Medulla oblongata (tissue), 1 donor: ENCODE results near the gene SMC1B.
"Not testable (repeated sequence)": the region's sequence is repeated elsewhere in the genome, so short reads cannot be mapped to it uniquely, and the experiment has no call there.

Experiments
- DNase-seq: peaks from one replicate; pipeline ENCODE4 v3.0.0-alpha.2; 2015; ENCODE audit errors: extremely low spot score

The SMC1B gene

DNA sequence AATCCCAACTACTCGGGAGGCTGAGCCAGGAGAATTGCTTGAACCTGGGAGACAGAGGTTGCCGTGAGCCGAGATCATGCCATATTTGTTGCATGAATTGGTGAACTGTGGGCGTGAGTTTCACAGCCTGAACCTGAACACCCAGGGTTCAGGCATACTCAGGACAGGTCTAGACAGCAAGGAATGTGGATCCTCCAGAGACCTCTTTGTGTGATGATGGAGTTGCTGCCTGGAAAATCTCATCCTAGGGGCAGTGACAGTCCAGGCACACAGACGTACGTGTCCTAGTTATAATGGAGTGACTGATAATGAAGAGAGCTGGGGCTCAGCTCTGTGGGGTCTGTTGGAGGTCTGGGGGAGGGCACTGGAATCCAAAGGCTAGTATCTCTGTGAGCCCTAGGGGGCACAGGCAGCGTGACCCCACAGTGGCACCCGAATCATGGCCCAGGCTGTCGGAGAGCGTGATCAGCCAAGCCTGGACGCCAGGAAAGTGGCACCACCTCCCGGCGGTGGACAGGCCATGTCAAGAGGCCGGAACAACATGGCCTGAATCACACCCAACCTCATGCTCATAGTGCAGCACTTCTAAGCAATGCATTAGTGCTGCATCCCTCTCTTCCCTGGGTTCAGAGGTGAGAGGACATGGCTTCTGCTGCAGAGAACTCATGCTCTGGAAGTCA is 31.8 kb upstream of the SMC1B start:
- no peak for DNase-seq

DNA sequence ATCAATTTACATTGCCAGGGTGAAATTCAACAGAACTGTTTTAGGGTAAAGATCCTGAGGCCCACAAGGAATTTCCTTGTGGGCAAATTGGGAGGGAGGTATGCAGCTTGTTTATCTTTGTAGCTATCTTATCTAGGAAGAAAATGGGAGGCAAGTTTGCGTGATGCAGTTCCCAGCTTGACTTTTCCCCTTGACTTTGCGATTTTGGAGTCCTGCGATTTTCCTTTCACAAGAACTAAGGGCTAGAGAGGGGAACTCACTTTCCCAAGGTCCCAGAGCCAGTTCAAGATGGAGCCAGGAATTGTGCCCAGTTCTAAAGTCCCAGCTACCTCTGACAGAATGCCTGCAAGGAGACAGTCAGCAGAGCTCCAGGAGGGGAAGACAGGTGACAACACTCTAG is 30.8 kb upstream of the SMC1B start:
- no peak for DNase-seq

DNA sequence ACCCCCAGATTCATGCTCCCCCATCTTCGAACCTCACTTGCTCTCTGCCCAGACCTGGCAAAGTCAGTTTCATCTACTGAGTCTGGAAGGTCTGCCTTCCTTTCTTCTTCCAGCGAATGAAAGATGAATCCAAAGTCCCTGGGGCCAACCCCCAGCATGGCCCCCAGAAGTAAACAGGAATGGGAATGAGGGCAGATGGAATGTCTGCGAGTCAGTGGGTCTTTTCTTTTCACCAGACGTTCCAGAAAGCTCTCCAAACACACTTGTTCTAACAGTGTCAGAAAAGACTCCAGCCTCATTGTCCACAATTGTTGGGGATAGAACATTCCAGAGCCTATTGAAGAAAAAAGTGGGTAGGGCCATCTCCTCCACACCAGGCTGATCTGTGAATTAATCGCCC is 28.7 kb upstream of the SMC1B start:
- no peak for DNase-seq

DNA sequence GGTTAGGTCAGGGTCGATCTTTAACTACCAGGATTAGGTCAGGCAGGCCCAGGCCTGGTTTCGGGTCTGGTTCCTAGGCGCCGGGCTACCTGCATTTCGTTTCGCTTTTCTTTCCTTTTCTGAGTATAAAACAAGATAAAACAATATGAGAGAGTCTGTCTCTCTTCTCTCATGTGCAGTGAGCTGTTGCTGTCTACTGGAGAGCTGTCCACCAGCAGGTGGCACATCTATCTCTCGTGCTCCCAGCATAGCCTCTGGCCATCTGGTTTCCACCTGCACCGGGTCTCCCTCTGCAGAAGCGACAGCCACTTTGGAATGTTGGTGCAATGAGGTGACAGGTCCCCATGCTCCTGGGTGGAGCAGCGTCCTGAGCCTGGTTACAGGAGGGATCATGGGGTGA is 27.7 kb upstream of the SMC1B start:
- peak; percentile 38 for DNase-seq

DNA sequence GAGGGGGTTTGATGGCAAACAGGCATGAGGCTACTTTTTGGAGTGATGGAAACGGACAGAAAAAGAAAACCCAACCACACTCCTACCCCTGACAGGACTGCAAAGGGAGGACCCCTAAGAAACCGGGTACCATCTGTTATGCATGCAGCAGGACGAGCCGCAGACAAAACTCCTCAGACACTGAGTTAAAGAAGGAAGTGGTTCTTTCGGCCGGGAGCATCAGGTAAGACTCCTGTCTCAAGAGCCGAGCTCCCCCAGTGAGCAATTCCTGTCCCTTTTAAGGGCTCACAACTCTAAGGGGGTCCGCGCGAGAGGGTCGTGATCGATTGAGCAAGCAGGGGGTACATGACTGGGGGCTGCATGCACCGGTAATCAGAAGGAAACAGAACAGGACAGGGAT is 27.3 kb upstream of the SMC1B start:
- DNase-seq, result not testable (repeated sequence)

DNA sequence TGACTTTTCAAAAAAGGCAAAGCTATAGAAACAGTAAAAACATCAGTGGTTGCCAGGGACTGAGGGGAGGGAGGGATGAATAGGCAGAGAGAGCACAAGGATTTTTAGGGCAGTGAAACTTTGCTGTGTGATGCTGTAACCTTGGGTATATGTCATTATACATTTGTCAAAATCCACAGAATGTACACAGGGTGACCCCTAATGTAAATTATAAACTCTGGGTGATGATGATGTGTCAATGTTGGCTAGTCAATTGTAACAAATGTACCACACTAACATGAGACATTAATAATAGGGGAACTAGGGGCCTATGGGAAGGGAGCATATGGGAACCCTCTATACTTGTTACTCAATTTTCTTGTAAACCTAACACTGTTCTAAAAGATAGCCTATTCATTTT is 24.9 kb upstream of the SMC1B start:
- DNase-seq, result no peak

DNA sequence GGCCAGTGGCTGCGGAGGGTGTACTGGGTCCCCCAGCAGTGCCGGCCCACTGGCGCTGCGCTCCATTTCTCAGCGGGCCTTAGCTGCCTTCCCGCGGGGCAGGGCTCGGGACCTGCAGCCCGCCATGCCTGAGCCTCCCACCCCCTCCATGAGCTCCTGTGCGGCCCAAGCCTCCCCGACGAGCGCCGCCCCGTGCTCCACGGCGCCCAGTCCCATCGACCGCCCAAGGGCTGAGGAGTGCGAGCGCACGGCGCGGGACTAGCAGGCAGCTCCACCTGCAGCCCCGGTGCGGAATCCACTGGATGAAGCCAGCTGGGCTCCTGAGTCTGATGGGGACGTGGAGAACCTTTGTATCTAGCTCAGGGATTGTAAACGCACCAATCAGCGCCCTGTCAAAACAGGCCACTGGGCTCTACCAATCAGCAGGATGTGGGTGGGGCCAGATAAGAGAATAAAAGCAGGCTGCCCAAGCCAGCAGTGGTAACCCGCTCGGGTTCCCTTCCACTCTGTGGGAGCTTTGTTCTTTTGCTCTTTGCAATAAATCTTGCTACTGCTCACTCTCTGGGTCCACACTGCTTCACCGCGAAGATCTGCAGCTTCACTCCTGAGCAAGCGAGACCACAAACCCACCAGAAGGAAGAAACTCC is 23.6 kb upstream of the SMC1B start:
- not testable (repeated sequence) for DNase-seq

DNA sequence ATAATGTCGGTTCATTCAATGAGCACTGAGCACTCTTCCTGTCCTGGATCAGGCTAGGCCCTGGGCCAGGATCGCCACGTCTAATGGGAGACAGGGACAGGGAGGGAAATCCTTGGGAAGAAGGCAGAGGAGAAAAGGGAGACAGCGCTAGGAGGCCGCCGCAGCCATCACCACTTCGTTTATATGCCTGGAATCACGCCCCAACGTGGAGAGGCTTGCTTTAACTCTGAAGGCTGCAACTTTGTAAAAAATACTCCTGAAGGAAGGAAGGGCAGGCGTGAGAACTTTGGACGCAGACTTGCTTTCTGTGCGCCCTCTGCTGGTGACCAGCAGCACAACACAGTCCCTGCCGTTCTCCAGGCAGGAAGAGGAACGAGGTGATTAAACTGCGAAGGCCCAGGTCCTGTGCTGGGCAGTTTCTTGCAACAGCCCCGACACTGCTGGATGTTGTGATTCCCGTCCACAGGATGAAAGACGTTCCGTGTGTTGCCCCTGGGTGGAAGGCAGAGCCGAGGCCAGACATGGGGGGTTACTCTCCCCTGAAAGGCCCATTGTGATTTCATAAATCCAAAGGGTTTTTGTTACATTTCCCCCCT is 22.2 kb upstream of the SMC1B start:
- DNase-seq, result peak; percentile 90

DNA sequence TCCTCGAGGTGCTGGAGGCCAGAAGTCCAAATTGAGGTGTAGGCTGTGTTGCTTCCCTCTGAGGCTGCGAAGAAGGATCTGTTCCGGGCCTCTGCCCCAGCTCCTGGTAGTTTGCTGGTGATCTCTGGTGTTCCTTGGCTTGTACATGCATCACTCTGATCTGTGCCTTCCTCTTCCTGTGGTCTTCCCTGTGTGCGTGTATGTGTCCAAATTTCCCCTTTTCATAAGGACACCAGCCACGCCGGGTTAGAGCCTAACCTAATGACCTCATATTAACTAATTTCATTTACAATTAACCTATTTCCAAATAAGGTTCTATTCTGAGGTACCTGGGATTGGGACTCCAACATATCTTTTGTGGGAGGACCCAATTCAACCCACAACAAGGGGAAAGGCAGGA is 21.6 kb upstream of the SMC1B start:
- DNase-seq, result no peak

DNA sequence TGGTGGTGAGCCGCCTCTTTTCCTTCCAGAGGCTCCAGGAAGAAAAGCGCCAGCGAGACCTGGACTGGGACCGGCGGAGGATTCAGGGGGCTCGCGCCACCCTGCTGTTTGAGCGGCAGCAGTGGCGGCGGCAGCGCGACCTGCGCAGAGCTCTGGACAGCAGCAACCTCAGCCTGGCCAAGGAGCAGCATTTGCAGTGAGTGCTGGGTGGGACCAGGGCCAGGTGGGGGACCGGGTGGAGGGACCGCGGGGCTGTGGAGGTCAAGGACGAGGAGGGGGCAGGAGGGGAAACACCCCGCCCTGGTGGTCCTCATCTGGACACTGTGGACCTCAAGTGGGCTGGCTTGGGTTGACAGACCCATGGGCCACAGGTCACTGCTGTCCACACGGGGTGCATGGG is 17.5 kb upstream of the SMC1B start:
- no peak for DNase-seq

DNA sequence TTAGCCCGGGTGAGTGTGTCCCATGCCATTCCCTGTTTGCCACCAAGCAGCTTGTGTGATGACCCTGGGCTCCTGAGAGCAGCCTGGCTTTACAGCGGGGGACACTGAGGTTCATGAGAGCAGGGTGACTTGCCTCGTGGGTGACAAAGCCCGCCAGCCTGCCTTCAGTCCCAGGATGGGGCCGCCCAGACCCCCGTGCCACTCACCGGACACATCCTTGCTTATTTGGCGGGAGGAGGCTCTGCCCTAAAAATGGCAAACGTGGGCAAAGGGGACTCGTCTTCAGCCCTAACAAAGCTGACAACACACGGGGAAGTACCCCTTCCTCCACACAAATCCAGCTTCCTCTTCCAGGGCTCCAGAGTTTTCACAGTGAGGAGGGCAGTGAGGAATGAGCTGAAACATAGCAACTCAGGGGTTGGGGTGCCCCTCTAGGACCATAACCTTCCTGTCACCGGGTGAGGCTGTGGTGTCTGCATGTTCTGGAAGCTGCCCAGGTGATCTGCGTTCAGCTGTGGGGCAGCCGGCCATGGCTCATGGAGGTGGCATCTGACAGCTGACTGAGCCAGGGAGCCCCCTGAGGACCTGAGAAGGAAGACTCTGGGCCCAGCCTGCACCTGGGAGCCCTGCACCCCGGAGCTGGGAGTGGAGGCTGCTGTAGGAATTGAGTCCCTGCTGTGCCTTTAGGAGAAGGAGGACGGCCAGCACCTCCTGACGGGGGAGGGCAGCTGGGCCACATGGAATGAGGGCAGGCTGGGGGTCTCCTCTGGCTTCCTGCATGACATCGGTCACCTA is 16.8 kb upstream of the SMC1B start:
- DNase-seq, result no peak

DNA sequence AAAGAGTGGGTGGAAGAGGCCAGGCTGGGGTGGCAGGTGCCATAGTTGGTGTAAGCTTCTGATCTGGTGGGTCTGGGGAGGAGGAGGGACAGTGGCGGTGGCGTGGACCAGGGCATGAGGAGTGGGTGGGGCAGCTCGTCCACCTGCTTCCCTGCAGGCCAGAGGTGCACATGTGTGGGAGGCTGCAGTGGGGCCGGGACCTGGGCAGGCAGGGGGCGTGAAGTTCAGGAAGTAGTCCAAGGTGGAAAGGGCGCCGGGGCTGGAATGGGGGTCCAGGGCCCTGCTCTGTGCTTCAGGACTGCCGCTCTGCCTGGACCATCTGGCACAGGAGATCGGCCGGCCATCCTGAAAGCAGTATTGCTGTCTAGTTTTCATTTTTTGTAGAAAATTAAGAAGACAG is 16.0 kb upstream of the SMC1B start:
- no peak for DNase-seq

DNA sequence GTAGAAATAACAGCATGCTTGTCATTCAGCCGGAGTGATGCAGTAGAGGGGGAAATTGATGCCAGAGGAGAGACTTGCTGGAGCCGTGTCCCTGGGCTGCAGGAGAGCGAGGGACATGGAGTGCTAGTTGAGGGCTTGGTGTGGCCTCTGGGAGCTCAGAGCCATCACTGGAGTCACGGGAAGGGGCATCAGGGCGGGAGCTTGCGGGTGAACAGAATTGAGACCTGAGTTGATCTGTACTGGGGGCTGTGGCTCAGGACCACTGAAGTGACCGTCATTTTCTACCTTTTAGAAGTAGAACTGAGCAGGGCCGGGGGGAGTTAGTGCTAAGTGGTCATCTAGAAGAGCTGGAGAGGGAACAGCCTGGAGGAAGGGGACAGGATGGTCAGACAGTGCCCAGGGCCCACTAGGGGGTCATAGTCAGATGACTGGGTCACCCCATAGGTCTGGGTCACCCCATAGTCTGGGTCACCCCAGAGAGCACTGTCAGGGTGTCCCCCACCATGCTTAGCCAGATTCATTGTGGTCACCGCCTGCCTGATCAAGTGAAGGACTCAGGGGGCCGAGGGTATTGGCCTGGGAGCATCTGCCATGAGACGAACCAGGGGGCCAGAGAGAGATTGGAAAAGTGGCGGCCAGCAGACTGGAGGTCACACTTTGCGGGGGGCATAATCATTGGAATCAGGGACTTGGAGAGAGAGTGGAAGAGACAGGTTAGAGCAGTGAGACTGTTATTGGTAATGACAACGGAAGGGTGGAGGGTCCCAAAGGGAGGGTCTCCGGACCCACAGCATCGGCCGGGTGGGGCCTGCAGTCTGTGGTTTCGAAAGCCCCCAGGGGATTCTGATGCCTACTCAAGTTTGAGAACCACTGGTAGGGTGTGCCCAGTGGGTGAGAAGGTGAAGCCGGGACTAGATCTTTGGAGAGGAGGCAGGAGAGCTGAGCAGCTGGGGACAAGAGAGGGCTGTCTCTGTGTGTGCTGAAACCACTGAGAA is 15.3 kb upstream of the SMC1B start:
- DNase-seq, result no peak

DNA sequence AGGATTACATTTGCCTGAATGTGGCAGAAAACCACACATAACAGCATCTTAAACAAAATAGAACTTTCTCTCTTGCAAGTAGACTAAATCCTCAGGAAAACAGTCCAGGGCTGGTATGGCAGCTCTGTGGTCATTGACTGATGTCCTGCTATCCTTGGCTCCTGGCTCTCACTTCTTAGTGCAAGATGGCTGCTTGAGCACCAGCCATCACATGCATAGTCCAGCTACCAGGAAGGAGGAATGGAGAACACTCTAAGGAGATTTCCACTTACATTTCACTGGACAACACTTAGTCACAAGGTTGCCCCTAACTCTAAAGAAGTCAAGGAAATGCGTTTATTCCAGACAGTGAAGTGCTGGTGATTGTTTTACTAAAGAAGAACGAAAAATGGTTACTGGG is 13.7 kb upstream of the SMC1B start:
- DNase-seq, result no peak

DNA sequence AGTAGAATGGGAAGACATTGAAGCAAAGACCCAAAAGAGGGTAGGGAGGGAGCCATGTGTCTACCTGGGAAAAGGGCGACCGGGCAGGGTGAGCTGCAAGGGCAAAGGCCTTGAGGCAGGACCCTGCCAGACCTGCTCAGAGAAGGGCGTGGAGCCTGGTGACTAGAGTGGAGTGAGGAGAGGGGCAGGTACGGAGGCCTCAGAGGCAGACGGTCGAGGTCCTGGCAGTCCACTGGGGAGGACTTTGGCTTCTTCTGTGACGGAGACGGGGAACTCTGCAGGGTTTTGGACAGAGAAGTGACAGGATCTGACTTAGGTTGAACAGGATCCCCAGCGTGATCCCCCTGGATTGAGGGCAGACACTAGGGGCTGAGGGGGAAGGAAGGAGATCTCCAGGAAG is 13.0 kb upstream of the SMC1B start:
- no peak for DNase-seq

DNA sequence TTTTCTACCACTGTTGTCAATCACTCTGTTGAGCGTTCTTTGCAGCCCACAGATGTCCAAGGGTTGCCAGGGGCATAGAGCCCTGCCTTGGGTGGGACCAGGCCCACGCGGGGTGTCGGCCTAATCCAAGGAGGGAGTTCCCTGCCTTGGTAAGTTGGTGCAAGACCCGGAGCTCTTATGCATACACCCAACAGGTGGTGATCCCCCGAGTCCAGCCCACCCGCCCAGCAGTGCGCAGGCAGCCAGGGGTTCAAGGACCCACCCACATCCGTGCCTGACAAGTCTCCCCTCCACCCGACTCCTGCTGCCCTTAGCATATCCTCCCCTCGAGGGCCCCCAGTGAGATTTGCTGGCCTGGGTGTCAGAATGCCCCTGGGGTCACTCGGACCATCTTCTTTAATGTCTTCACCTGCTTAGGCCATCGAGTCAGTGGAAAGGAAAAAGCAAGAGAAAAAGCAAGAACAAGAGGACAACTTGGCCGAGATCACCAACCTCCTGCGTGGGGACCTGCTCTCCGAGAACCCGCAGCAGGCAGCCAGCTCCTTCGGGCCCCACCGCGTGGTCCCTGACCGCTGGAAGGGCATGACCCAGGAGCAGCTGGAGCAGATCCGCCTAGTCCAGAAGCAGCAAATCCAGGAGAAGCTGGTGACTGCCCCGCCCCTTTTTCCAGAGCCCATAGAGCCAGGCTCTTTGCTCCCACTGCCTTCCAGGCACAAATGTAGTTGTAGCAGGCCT is 12.3 kb upstream of the SMC1B start:
- no peak for DNase-seq

DNA sequence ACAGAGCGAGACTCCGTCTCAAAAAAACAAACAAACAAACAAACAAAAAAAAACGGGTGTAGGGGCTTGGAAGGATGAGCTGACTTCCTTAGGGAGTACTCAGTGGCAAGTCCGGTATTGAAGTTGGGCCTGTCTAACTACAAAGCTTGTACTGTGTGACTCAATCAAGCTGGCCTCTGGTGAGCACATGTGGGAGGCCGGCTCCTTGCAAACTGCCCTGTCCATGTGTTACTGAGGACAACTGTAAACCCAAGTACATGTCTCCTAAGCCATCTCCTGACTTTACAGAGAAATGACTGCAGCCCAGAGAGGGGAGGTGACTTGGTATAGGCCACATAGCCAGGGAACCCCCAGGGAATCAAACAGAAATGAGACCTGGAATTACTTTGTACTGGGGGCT is 11.7 kb upstream of the SMC1B start:
- DNase-seq, result no peak

DNA sequence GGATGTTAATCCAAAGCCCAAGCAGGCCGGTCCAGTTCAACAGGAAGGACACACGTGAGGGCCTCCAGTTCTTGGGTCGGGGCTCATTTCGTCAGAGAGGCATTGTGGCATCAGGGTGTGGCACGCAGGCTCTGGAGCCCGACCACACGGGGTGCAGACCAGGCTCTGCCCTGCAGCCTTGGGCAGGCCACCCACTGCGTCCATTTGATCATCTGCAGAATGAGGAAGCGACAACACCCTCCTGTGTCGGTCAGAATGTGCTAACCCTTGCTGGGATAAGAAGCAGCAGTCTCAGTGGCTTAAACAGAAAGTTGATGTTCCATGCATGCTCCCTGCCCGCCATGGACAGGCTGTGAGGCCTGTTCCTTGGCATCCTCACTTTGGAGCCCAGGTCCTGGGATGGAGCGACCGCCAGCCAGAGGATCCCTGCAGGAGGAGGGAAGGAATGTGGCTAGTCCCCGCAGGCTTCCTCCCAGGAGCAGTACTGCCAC is 10.9 kb upstream of the SMC1B start:
- peak; percentile 9 for DNase-seq

DNA sequence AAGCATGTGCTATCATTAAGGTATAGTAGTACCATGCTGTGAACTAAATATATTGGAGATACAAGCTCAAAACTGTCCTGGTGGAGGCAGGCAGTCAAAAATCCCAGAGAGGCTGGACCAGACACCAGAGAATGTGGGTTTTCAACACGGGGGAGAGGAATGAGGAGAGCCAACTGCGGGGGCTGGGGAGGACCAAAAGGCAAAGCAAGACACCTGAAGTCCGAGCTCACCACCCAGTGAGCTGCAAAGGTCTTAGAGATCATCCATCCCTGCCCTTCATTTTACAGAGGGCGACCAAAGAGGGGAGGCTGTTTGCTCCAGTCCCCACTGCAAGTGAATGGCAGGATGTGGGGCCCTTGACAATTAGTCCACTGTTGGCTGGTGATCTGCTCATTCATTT is 10.1 kb upstream of the SMC1B start:
- no peak for DNase-seq

DNA sequence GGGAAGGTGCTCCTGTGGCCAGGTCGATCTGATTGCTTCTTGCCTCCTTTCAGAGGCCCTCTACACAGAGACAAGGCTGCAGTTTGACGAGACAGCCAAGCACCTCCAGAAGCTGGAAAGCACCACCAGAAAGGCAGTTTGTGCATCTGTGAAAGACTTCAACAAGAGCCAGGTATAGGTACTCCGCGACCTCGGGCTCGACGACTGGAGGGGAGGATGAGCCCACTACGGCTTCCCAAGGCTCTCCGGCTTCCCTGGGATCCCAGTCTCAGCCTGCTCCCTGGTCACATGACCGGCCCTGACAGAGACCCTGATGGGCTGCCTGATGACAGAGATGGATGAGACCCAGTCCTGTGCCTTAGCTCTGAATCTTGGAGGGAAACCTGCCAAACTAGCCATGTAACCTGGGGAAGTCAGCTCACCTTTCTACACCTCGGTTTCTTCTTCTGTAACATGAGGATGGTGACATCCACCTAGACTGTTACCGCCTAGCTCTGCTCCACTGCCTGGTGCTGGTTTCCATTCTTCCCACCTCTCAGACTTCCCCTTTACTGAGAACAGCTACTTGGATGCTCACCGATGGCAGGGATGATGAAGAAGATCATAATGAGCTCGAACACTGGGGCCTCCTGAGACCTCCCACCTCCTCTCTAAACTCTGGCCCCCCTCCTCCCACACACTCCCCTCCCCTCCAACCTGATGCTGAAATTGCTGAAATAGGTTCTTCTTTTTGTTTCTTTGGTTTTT is 9.0 kb upstream of the SMC1B start:
- no peak for DNase-seq
